NCI-H748 (cell line): ENCODE measurements around the gene CAPNS1.
"Not testable (repeated sequence)": the region's sequence is repeated elsewhere in the genome, so short reads cannot be mapped to it uniquely, and the experiment has no call there.

ENCODE experiments used
- DNase-seq: peaks from one replicate; lab custom pipeline; 2025; ENCODE audit not compliant: unreplicated experiment; lab: John Stamatoyannopoulos, UW

CAPNS1 gene

DNA sequence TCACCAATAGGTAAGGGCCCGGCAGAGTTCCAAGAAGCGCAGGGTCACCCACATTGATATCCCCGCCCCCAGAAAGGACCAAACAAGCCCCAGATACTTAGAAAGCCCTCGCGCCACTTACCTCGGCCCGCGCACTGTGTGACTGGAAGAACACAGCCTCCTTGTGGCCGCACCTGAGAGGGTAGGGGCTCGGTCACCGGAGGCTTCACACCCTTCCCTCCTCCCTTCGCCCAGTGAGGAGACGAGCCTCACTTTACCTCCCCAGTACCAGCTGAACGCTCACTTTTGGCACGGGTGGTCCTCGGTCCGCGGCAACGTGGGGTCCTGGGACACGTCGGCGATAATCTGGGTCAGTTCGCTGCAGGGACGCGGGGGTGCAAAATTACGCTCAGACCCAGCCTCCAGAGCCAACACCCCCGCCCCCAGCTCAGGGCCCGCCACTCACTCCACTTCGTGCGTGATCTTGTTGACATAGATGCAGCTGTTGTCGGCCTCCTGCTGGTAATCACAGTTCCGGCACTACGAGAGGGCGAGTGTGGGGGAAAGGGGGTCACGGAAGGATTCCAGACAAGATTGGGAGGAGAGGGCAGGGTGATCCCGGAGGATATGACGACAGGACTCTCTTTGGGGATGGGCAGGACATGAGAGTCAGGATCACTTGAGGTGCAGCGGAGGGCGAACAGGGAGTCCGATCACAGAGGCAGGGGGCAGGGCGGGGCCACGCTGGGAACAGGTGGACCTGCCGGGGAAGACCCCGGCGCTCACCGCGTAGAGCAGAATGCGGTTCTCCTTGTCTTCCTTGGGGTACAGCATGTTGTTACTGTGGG, 25.8 kb upstream of the CAPNS1 start:
- peak; percentile 86 for DNase-seq

DNA sequence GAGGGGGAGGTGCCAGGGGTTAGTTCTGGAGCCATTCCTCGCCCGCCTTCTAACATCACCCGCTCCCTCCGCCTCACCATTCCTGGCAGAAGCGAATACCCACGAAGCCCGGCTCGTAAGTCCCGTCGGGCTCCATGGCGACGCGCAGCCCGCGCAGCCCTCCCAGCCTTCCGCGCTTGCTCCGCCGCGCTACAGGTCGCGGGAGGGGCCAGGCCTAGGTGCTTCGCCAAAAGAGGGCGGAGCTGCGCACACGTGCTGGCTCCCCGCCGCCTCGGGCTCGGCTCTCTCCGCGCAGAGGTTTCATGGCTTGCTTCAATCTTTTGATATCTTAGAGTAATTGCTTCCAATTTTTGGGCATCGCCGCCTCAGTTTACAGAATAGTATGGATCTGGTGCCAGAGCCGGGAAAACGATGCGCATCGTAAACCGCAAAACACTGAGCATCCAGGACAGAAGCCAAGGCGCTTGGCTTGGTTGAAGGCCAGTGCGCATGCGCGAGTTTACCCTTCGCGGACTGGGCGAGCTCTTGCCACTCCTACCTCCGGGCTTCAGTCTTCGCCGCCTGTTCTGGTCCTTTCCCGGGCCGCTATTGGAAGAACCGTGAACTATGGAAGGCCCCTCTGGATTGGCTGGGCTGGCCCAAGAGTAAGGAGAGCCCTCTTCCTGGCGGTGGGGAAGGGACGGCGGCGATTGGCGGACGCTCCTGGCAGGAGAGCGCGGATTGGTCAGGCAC, 25.0 kb upstream of the CAPNS1 start, which contains the start of gene POLR2I:
TSS of gene POLR2I (minus strand) at position 155 of the 732 bp plus-strand sequence. CDS start at position 136, 19 bp downstream.
- peak; percentile 100 for DNase-seq

DNA sequence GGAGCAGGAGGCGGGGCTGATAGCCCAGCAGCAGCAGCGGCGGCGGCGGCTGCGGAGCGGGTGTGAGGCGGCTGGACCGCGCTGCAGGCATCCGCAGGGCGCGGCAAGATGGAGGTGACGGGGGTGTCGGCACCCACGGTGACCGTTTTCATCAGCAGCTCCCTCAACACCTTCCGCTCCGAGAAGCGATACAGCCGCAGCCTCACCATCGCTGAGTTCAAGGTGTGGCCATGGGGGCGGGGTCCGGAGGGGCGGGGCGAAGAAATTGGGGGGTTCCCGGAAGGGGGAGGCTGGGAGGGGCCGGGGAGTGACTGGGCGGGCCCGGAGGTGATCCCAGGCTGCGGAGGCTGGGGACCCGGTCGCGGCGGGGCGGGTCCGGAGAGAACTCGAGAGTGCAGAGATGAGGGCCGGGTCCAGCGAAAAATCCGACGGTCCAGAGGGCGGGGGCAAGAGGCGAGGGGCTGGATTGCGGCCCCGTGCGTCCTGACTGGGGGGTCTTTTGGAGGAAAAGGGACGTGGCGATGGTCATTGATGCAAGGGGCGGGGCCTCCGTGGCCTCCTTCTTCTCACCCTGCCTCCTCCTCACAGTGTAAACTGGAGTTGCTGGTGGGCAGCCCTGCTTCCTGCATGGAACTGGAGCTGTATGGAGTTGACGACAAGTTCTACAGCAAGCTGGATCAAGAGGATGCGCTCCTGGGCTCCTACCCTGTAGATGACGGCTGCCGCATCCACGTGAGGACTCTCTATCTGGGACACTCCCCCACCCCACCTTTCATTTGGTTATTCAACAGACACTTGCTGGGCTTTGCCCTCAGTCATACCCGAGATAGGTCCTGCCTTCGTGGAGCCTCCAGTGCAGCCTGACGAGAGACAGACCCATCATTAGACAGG, 24.2 kb upstream of the CAPNS1 start, which contains the start of gene TBCB:
TSS of gene TBCB (plus strand) at position 16 of the 891 bp plus-strand sequence. CDS start at position 109, 93 bp downstream.
- peak; percentile 86 for DNase-seq

DNA sequence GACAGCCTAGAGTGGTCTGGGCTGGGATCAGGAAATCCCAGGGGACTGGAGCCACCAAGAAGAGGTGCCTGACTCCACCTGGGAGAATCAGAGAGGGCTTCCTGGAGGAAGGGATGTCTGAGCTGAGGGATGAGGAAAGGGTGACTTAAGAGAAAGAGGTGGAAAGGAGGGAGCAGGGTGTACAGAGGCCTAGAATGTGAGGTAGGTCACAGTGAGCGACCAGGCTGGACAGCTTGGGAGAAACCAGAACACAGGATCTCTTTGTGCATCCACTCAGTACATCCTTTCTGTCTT, 23.6 kb upstream of the CAPNS1 start:
- no peak for DNase-seq

DNA sequence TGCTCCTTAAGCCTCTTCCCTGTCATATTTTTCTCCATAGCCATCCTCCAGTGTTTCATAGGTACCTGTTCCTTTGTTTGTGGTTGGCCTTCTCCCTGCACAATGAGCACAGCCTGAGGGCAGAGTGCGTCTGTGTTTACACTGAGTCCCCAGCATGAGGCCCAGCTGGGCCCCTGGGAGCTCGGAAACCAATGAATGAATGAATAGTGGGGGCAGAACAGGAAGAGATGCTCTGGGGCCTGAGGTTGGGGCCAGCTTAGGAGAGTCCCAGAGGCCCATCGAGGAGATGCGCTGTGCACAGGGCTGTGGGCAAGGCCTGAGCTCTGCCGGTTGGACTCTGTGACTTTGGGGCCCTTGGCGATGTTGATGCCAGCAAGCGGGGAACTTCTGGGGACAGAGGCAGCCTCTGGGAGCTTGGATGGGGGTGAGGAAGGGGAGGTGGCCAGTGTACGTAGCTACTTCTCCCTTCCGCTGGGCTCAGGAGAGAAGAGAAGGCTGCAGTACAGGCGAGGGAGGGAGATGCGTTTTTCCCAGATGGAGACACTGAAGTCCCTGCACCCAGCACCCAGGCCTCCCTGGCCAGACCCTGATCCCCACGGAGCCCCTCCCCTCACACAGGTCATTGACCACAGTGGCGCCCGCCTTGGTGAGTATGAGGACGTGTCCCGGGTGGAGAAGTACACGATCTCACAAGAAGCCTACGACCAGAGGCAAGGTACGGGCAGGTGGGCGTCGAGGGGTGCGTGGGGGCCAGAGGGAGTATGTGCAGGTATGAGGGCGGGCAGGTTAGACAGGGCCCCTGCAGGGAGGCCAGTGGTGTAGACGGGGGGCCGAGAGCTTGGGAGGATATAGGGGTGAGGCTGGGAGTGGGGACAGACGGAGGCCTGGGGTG, 19.5 kb upstream of the CAPNS1 start:
- no peak for DNase-seq

DNA sequence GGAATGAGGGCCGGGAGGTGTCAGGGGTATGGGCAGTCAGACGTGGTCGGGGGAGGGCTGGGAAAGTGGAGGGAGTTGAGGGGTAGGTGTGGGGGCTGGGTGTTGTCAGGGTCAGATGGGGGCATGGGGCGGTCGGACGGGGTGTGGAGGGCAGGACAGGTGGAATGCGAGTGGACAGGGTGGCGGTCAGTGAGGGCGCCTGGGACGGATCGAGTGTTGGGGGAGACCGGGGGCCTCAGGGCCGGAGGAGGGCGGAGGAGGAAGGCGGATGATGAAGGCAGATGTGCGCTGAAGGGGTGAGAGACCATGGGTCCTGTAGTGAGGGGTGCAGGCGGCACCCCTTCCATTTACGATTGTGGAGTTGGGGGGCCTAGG, 18.9 kb upstream of the CAPNS1 start:
- DNase-seq: no peak

DNA sequence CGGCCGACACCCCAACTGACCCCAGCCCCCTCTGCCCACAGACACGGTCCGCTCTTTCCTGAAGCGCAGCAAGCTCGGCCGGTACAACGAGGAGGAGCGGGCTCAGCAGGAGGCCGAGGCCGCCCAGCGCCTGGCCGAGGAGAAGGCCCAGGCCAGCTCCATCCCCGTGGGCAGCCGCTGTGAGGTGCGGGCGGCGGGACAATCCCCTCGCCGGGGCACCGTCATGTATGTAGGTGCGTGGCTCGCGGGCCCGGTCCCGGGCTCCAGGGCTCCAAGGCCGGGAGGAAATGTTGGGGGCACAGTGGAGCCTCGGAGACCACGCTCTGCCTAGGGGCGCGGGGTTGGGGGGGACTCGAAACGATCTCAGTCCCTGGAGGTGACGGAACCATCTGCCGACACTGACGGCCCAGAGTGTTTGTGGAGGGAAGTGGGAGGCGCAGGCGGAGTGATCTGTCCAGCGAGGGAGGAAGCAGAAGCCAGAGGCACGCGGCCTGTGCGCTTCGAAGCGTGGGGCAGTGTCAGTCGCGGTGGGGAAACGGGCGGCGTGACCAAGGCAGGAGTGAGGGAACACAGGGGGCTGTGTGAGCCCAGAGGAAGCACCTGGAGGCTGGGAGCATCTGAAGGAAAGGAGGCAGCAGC, 18.3 kb upstream of the CAPNS1 start:
- DNase-seq: no peak

DNA sequence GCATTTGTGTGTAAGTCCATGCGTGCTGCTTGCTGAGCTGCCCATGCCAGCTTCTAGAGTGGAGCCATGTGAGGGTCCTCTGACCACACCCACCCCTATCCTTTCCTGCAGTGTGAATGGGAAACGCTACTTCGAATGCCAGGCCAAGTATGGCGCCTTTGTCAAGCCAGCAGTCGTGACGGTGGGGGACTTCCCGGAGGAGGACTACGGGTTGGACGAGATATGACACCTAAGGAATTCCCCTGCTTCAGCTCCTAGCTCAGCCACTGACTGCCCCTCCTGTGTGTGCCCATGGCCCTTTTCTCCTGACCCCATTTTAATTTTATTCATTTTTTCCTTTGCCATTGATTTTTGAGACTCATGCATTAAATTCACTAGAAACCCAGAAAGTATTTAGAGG, 14.3 kb upstream of the CAPNS1 start:
- DNase-seq: no peak

DNA sequence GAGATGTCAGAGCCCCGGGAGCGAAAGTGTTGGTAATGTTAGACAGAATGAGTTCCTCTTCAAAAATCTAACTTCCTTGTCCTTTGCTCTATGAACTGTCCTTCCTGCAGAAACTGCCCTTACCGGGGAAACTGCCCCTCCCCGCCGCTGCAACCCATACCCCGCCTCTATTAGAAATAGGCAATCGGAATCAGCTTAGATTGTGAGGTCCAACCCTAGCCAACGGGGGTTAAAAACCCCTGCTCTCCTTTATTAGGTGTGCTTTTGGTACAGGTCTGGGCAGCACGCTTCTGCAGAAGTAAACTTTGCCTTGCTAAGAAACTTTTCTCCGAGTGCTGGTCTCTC, 11.5 kb upstream of the CAPNS1 start:
- DNase-seq: peak; percentile 67

DNA sequence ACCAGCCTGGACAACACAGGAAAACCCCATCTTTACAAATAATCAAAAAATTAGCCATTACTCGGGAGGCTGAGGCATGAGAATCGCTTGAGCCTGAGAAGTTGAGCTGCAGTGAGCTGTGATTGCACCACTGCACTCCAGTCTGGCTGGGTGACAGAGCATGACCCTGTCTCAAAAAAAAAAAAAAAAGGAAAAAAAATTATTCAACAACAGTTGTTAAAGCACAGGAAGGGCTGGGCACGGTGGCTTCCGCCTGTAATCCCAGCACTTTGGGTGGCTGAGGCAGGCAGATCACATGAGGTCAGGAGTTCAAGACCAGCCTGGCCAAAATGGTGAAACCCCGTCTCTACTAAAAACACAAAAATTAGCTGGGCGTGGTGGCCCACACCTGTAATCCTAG, 8.6 kb upstream of the CAPNS1 start:
- DNase-seq: not testable (repeated sequence)

DNA sequence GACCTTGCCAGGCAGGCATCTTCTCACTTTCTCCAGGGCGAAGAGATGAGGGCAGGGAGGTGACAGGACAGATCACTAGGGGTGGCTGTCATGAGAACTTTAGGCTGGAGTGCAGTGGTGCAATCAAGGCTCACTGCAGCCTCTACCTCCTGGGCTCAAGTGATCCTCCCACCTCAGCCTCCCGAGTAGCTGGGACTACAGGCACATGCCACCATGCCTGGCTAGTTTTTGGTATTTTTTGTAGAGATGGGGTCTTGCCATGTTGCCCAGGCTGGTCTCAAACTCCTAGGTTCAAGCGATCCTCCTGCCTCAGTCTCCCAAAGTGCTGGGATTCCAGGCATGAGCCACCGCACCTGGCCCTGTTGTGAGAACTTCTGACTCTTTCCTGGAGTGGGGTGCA, 5.0 kb upstream of the CAPNS1 start:
- DNase-seq: not testable (repeated sequence)

DNA sequence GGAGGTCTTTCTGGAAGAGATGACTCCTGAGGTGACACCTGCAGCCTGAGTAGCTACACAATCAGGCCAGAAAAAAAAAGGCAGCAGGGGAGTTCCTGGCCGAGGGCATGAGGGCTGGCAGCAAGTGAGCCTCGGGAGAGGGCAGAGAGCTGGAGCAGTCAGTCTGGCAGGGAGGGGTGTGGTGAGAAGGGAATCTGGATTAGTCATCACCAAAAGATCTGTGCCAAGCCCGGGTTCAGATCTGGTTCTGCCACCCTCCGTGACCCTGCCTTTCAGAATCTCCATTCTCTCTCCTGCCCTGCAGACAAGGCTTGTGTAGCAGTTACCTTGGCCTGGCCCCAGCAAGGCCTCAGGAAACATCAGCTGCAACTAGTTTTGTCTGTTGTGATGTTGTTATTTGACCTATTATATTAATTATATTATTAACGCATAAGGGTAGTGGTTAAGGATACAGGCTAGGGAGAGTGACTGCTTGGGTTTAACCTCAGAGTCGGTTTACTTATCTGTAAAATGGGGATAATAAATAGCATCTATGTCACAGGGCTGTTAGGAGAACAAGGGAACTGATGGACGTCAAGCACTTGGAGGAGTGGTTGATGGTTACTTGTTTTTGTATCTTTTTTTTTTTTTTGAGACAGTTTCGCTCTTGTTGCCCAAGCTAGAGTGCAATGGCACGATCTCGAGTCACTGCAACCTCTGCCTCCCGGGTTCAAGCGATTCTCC, 2.7 kb upstream of the CAPNS1 start:
- DNase-seq: no peak

DNA sequence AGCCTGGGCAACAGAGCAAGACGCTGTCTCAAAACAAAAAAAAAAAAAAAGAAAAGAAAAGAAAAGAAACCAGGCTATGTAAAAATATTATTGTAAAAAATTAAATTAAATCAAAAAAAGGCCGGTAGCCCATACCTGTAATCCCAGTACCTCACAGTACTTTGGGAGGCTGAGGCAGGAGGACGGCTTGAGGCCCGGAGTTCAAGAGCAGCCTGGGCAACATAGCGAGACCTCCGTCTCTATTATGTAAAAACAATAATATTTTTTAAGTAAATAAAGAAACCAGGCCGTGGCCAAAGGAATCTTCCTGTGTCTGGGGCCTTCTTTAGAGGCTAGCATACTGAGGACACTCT, 770 bp upstream of the CAPNS1 start:
- no peak for DNase-seq

DNA sequence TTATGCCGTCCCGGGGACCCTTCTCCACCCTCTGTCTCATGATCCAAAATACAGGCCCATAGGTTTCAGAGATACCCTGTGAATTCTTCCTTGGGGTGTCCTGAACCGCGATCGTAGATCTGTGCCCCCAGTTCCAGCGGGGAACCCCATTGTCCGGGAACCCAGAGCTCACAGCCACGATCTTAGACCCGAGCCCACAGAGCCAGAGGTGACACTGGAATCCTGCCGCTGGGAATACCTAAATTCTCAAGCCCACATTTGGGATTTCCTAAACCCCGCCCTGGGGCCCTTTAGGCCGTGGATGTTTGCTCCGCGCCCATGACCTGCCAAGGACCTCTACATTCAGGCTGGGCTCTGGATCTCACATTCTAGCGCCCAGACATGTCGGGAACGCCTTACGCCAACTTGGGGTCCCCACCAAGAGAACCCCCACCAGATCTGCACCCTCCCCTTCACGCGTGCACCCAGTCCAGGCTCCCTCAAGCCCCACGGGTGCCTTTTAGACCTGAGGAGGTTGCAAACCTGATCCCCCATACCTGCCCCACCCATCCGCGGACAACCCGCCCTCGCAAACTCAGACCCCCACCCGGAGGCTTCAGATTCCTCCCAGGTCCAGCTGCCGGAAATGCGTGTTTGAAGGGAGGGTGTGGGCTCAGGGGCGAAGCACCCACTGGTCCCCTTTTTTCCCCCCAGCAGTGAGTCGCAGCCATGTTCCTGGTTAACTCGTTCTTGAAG, 605 bp downstream of the CAPNS1 start:
- peak; percentile 96 for DNase-seq

DNA sequence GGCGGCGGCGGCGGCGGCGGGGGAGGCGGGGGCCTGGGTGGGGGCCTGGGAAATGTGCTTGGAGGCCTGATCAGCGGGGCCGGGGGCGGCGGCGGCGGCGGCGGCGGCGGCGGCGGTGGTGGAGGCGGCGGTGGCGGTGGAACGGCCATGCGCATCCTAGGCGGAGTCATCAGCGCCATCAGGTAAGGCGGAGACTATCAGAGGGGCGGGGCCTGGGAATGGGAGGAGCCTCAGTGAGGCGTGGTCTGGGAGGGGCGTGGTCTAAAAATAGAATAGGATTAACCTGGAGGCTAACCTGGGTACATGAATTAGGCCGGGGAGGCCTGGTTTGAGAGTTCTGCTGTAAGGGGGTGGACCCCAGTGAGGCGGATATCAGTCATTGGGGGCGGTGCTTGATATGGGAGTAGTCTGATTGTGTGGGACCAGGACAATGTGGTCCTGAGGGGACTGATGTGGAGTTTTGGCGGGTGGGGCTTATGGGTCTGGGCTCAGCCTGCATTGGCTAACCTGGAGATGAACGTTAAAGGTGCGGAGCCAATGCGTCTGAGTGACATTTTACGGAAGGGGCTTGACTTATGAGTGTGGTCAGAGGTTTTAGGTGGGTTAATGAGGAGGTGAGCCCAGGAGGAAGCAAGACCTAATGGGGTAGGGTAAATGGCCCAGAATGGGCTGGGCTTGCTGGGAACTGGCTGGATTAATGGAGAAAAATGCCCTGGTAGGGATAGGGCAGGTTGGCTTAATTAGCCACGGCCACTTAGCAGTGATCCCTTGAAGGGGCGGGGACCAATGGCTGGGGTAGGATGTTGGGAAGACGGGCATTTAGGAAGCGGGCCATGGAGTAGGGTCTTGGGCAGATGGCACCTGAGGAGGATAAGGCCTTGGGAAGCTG, 1.4 kb downstream of the CAPNS1 start:
- peak; percentile 92 for DNase-seq

DNA sequence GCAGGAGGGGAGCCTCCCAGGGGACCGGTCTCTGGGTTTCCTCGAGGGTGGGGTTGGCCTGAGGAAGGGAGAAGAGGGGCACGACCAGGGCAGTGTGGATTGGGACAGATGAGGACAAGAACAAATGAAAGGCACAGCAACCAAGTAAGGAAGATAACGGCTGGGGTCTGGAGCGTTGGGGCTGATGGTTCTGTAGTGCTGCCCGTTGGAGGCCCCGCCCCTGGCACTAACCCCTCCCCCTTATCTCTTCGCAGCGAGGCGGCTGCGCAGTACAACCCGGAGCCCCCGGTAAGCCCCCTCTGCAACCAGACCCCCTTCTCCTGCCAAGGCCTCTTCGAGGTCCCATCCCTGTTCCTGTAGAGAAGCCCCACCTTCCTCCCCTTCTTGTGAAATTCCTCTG, 2.2 kb downstream of the CAPNS1 start:
- no peak for DNase-seq

DNA sequence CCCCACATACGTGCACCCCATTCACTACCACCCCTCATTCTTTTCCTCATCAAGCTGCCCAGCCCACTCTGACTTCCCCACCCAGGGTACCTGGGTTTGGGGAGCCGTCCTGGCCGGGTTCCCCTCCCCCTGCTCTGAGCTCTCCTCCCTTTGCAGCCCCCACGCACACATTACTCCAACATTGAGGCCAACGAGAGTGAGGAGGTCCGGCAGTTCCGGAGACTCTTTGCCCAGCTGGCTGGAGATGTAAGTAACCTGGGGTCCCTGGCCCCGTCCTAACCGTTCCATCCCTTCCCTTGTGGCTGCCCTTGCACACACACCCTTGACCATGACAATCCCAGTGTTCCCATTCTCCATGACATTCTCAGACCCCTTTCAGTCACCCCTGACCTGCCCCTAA, 2.6 kb downstream of the CAPNS1 start:
- no peak for DNase-seq

DNA sequence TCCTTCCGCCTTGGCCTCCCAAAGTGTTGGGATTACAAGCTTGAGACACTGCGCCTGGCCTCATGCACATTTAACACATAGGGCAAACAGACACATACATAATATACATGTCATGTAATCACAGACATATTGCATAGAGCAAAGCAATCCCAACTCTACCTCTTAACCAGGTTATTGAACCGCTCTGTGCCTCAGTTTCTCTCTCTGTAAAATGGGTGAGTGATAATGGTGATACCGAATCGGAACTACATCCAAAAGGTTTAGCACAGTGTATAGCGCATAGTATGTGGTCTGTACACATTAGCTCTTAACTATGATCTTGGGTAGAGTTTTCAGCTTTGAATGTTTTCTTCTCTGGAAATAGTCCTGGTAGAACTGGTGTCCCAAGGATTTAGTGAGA, 4.8 kb downstream of the CAPNS1 start:
- no peak for DNase-seq
